ENCODE results near the gene EFS. TPM values are rescaled to one million over a fixed set of nuclear protein-coding genes. Genes with fewer than 3 reads are reported as not detected.

The EFS gene
- total and polyA plus RNA-seq, 2 of the 8 experiments (the other 6 are each of a cell fraction or from before 2014, with no cell fraction given) = 27.8 to 28.6 TPM

DNA sequence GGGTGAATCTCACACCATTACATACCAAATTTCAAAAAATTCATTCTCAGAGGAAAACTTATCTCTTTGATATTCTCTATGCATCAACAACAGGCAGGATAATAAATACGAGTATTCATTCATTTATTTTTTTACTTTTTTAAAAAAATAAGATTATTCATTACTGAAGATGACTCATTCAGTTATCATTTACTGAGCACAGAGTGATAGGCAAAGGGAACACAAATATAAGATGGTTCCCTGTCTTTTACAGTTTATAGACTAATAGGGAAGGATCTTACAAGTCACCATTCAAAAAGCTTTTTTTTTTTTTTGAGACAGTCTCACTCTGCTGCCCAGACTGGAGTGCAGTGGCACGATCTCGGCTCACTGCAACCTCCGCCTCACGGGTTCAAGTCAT is 48.7 kb downstream of the EFS start:
- no peak overlapping the region for H3K9ac ChIP-seq (replicated peaks in 1 of 4; ENCODE audit: extremely low read depth in 1 of 4, low read depth in 3 of 4, low read length in 3 of 4)
- DNase-seq (ENCODE audit: low read depth in 1 of 2, low spot score in 2 of 2) (no peak), FAIRE-seq (no peak)
- H2AFZ ChIP-seq (ENCODE audit: low read length) = no peak overlapping the region
- H2BK5ac ChIP-seq (ENCODE audit: low read depth, low read length) = no peak overlapping the region
- H3K56ac ChIP-seq (replicated peaks; ENCODE audit: insufficient read length, low read depth, low read length) = no peak overlapping the region
- no peak overlapping the region for H4K91ac ChIP-seq (replicated peaks; ENCODE audit: insufficient read length, low read length)
- H3K9me3 ChIP-seq (ENCODE audit: insufficient read depth in 2 of 2, low read depth in 1 of 2, low read length in 1 of 2) = no peaks in the 10 kb centered on the region
- WGBS, 2 experiments (ENCODE audit: extremely low coverage in 1 of 2, insufficient coverage in 1 of 2, insufficient read length in 1 of 2, insufficient replicate concordance in 2 of 2, low coverage in 1 of 2, low lambda C conversion rate in 2 of 2, missing lambda C conversion rate in 1 of 2) = 87% methylated on average over 5 of the region's 5 CpGs; no CpG with 5 or more reads in 1 of the 2 experiments
- H3K36me3 ChIP-seq (ENCODE audit: control insufficient read depth in 2 of 4, insufficient read depth in 4 of 4, low read length in 3 of 4) = 0 out of 8 replicates have a peak, but pooled peaks cover 0 to 3% (median 0%) of the 10 kb centered on the region in 4 experiments
- H4K20me1 ChIP-seq (replicated peaks in 1 of 2; ENCODE audit: control insufficient read depth in 1 of 2, insufficient read depth in 2 of 2, low read length in 2 of 2) = no peaks in the 10 kb centered on the region
- H3K23me2 ChIP-seq (ENCODE audit: low read depth, low read length) = peaks cover 6% of the 10 kb centered on the region
- H3K27me3 ChIP-seq (replicated peaks in 1 of 4; ENCODE audit: control insufficient read depth in 3 of 4, extremely low read depth in 1 of 4, insufficient read depth in 3 of 4, low read length in 3 of 4) = no peaks in the 10 kb centered on the region
- no peak overlapping the region for H2BK15ac ChIP-seq (ENCODE audit: low read length)
- no peak overlapping the region for H3K4me2 ChIP-seq (ENCODE audit: insufficient read depth in 1 of 2, low read depth in 2 of 2, low read length in 2 of 2)
- no peak overlapping the region for H3K18ac ChIP-seq (ENCODE audit: extremely low read depth, low read length)
- H3K27ac ChIP-seq (ENCODE audit: low read depth, low read length) = no peak overlapping the region
- H2BK12ac ChIP-seq (ENCODE audit: low read depth, low read length) = no peak overlapping the region
- TF ChIP-seq BCL11A (IDR thresholded peaks at IDR 0.05; ENCODE audit: low read depth in 2 of 2, low read length in 2 of 2) = no peak
- no peak for TF ChIP-seq HDAC2 (IDR thresholded peaks at IDR 0.05; ENCODE audit: borderline replicate concordance in 1 of 2, low read depth in 2 of 2, low read length in 2 of 2)
- H4K5ac ChIP-seq (ENCODE audit: insufficient read length, low read depth, low read length) = no peak overlapping the region
- H2AK5ac ChIP-seq (ENCODE audit: low read depth, low read length) = no peak overlapping the region
- H2BK120ac ChIP-seq (replicated peaks; ENCODE audit: low read depth, low read length) = no peak overlapping the region
- H3K4ac ChIP-seq (replicated peaks; ENCODE audit: insufficient read length, low read depth, low read length) = no peak overlapping the region
- ChIA-PET POLR2A (ENCODE audit: partially characterized antibody) (interaction anchor here (1.4 kb wide), 1 partner anchor 49 kb away, joined by 3 read pairs; no protein-coding TSS in a partner anchor), CTCF (ENCODE audit: partially characterized antibody) (interaction anchor here (0.8 to 1.0 kb wide), 3 partner anchors 11 to 61 kb away, joined by 3 to 4 read pairs (median 3); partner anchors contain the start of gene CMTM5)
- no peaks in the 10 kb centered on the region for H3K79me2 ChIP-seq (ENCODE audit: control insufficient read depth in 1 of 2, insufficient read depth in 2 of 2, low read length in 2 of 2)
- no peaks in the 10 kb centered on the region for H3K79me1 ChIP-seq (ENCODE audit: low read depth, low read length)
- H4K8ac ChIP-seq (ENCODE audit: extremely low read depth, insufficient read depth, low read length) = no peak overlapping the region
- no peak overlapping the region for H3K23ac ChIP-seq (ENCODE audit: insufficient read length)
- H3K14ac ChIP-seq (ENCODE audit: insufficient read length) = no peak overlapping the region
- peaks cover 0 to 6% (median 1%) of the 10 kb centered on the region in 4 experiments; a peak in 6 of 7 replicates for H3K4me1 ChIP-seq (replicated peaks in 1 of 4; ENCODE audit: control insufficient read depth in 3 of 4, insufficient read depth in 4 of 4, low read length in 3 of 4)
- no peak overlapping the region for H2BK20ac ChIP-seq (ENCODE audit: low read length)
- H3K4me3 ChIP-seq (ENCODE audit: extremely low read depth in 1 of 4, insufficient read depth in 2 of 4, low read depth in 3 of 4, low read length in 4 of 4) = no peak overlapping the region
